ENCODE data around the gene KMT5C. TPM values are rescaled to one million over a fixed set of nuclear protein-coding genes. Genes with fewer than 3 reads are reported as not detected.

KMT5C gene
- total RNA-seq, 1 donor from 2014 or later, result 34.3 TPM

DNA sequence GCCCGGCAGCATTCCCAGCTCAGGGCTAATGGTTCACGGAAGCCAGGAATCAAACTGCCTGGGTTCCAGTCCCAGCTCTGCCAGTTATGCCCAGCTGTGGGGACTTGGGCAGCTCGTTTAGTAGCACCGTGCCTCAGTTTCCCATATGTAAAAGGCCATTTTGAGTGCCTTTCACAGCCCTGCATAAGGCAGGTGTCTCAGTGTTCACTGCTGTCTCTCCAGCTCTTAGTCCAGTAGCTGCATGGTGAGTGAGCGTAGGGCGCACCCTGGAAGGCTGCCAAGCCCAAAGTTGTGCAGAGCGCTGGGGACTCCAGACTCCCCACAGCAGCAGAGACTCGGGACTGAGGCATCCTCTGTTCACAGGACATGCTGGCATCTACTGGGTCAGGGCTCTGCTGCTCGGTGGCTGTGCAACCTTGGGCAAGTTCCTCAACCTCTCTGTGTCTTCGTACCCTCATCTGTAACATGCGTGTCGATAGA, 51.6 kb downstream of the KMT5C start:
- H3K4me1 Mint-ChIP-seq (ENCODE audit: low read depth), result peaks cover 17% of the 10 kb centered on the region
- H3K9me3 Mint-ChIP-seq, result no peaks in the 10 kb centered on the region
- H3K36me3 Mint-ChIP-seq (ENCODE audit: low read depth), result peaks cover 51% of the 10 kb centered on the region
- no peaks in the 10 kb centered on the region for H3K27me3 Mint-ChIP-seq (ENCODE audit: low read depth)
- intact Hi-C loops (cut with micrococcal nuclease), result no loop called here
- no peak overlapping the region for H3K27ac Mint-ChIP-seq
- DNase-seq (ENCODE audit: low spot score), result no peak
- no peak overlapping the region for H3K4me3 Mint-ChIP-seq (ENCODE audit: low read depth)

DNA sequence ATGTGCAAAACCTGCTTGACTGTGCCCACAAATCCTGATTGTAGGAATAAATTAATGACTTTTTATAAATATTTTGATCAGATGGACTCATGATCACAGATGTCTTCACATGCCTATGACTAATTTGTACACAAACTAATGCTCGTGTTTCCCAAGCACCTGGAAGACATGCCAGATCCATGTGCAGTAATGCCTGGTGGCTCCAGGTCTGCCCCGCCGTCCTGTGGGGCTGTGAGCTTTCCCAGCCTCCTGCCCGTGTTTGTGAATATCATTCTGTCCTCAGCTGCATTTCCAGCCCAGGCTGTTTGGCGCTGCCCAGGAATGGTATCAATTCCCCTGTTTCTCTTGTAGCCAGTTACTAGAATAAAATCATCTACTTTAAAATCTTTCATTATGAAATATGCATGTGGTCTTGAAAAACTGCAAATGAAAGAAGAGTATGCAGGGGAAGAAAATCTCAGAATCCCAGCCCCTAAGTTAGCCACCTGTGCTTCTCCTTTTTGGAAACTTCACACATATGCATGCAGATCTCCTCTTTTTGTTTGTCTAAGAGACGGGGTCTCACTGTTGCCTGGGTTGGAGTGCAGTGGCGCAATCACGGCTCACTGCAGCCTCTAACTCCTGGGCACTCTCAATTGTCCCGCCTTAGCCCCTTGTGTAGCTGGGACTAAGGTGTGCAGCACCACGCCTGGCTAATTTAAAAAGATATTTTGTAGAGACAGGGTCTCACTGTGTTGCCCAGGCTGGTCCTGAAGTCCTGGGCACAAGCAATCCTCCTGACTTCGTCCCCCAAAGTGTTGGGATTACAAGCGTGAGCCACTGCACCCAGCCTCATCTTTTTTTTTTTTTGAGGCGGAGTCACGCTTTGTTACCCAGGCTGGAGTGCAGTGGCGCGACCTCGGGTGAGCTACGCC, 52.3 kb downstream of the KMT5C start:
- Mint-ChIP-seq H3K27me3 (ENCODE audit: low read depth) (no peaks in the 10 kb centered on the region), H3K36me3 (ENCODE audit: low read depth) (peaks cover 44% of the 10 kb centered on the region), H3K4me1 (ENCODE audit: low read depth) (peaks cover 15% of the 10 kb centered on the region), H3K4me3 (ENCODE audit: low read depth) (no peak overlapping the region), H3K9me3 (no peaks in the 10 kb centered on the region), H3K27ac (no peak overlapping the region)
- intact Hi-C loops (cut with micrococcal nuclease), result no loop called here
- no peak for DNase-seq (ENCODE audit: low spot score)

DNA sequence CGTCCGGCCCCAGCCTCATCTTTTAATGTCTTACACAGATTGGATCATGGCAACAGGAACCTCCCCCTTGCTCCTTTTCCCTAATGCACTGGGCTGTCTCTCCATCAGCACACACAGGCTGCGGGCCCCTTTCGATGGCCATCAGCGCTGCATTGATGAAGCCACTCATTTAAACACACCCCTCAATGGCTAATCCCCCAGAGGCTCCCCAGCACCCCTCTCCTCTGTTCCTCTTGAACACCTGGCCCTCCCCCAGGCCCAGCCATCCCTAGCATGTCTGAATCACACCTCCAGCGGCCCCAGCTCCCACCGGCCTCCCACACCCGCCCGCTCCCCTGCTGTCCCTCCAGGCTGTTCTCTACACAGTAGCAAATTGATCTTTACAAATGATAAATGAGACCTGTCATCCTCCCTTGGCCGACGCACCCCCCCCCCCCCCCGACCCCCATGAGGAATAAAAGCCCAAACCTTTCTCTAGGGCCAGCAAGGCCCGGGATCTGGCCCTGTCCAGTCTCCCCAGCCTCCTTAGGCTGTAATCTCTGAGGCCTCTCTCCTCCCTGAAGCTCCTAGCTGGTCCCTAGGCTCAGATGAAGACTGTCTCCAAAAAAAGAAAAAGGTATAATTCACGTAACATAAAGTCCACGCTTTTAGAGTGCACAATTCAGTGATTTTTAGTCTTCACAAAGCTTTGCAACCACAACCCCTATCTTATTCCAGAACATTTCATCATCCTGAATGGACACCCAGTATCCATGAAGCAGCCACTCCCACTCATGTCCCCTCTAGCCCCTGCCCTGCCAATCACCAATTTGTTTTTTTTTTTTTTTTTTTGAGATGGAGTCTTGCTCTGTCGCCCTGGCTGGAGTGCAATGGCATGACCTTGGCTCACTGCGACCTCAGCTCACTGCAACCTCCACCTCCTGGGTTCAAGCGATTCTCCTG, 53.4 kb downstream of the KMT5C start:
- Mint-ChIP-seq H3K27ac (no peak overlapping the region), H3K27me3 (ENCODE audit: low read depth) (no peaks in the 10 kb centered on the region), H3K36me3 (ENCODE audit: low read depth) (peaks cover 32% of the 10 kb centered on the region), H3K4me1 (ENCODE audit: low read depth) (peaks cover 8% of the 10 kb centered on the region), H3K4me3 (ENCODE audit: low read depth) (no peak overlapping the region), H3K9me3 (no peaks in the 10 kb centered on the region)
- DNase-seq (ENCODE audit: low spot score), result no peak
- intact Hi-C loops (cut with micrococcal nuclease), result no loop called here

Other genes starting within 250 kb of the KMT5C start
- gene PPP1R12C, start 222.2 kb upstream of the KMT5C start, total RNA-seq, result 104 and 108 TPM in 2 replicates
- 0.27 and 1.3 TPM in 2 replicates for gene TNNT1, start 190.7 kb upstream of the KMT5C start, total RNA-seq
- gene TNNI3, start 182.1 kb upstream of the KMT5C start, total RNA-seq, result not detected in 2 replicates
- 0.23 and 0.27 TPM in 2 replicates for gene DNAAF3, start 173.3 kb upstream of the KMT5C start, total RNA-seq
- 0.23 TPM in 1 of 2 replicates, not detected in the other for gene SYT5, start 159.6 kb upstream of the KMT5C start, total RNA-seq
- gene PTPRH, start 130.4 kb upstream of the KMT5C start, total RNA-seq, result not detected in 2 replicates
- gene TMEM86B, start 111.1 kb upstream of the KMT5C start, total RNA-seq, result 6.0 and 6.7 TPM in 2 replicates
- gene PPP6R1, start 80.9 kb upstream of the KMT5C start, total RNA-seq, result 180 and 183 TPM in 2 replicates
- 59.0 and 59.3 TPM in 2 replicates for gene HSPBP1, start 59.8 kb upstream of the KMT5C start, total RNA-seq
- 5.8 and 6.0 TPM in 2 replicates for gene BRSK1, start 55.9 kb upstream of the KMT5C start, total RNA-seq
- gene TMEM150B, start 14.5 kb upstream of the KMT5C start, total RNA-seq, result 0.41 and 0.46 TPM in 2 replicates
- gene COX6B2, start 14.8 kb downstream of the KMT5C start, total RNA-seq, result 1.8 TPM in 1 of 2 replicates, not detected in the other
- not detected in 2 replicates for gene GARIN5B, start 23.4 kb downstream of the KMT5C start, total RNA-seq
- gene IL11, start 30.6 kb downstream of the KMT5C start, total RNA-seq, result 0.25 and 0.32 TPM in 2 replicates
- not detected in 2 replicates for gene TMEM190, start 37.0 kb downstream of the KMT5C start, total RNA-seq
- gene TMEM238, start 44.4 kb downstream of the KMT5C start, total RNA-seq, result 7.9 and 10.5 TPM in 2 replicates
- 2,206 and 2,207 TPM in 2 replicates for gene RPL28, start 46.1 kb downstream of the KMT5C start, total RNA-seq
- 210 and 220 TPM in 2 replicates for gene UBE2S, start 67.9 kb downstream of the KMT5C start, total RNA-seq
- gene SHISA7, start 103.4 kb downstream of the KMT5C start, total RNA-seq, result not detected in 2 replicates
- gene ISOC2, start 121.8 kb downstream of the KMT5C start, total RNA-seq, result 30.4 and 34.8 TPM in 2 replicates
- gene C19orf85, start 124.9 kb downstream of the KMT5C start, total RNA-seq, result not detected in 2 replicates
- gene ZNF628, start 136.7 kb downstream of the KMT5C start, total RNA-seq, result 8.6 and 9.5 TPM in 2 replicates
- 20.0 and 20.2 TPM in 2 replicates for gene NAT14, start 145.3 kb downstream of the KMT5C start, total RNA-seq
- gene SSC5D, start 148.6 kb downstream of the KMT5C start, total RNA-seq, result 0.41 and 0.71 TPM in 2 replicates
- gene SBK2, start 197.3 kb downstream of the KMT5C start, total RNA-seq, result not detected in 2 replicates
- not detected in 2 replicates for gene SBK3, start 205.7 kb downstream of the KMT5C start, total RNA-seq
- 8.2 and 10.7 TPM in 2 replicates for gene ZNF579, start 241.0 kb downstream of the KMT5C start, total RNA-seq

Data from activated T-helper 2 cell treated with anti-CD3 and anti-CD28 coated beads, Interferon-gamma antibody, Interleukin-2, Interleukin-4, amounts not matched to agents 10 μg/mL and 5 μg/mL and 100 μg/mL, durations not matched to agents 14 hours and 24 hours and 36 hours (primary cell).